HCT116 (cell line): Measurements from ENCODE around the gene HMGCS2. TPM values are rescaled to one million over a fixed set of nuclear protein-coding genes. Genes with fewer than 3 reads are reported as not detected.

ENCODE experiments used
- ATAC-seq: fragments of 200-7000 bp; cut with Tn5 transposase; 2 replicates; pipeline ENCODE4 v1.9.1; 2020; ENCODE audit warnings: mild to moderate bottlenecking, moderate library complexity
- BruUV-seq: library from RNA; stranded (reverse); fragments of 400-500 nt; replicated peaks from 2 replicates; lab custom pipeline; 2021; lab: Mats Ljungman, UMichigan
- CTCF ChIA-PET: fragments of 300-600 bp; sonication (Branson Sonifier 250); formaldehyde crosslinking; loops from one replicate; lab custom pipeline; 2021; ENCODE audit warnings: antibody characterized with exemption; lab: Charles Lee
- POLR2A ChIA-PET: fragments of 300-600, 350-600 bp; sonication (Branson Sonifier 250); formaldehyde crosslinking; loops from one replicate; lab custom pipeline; 2021; ENCODE audit warnings: antibody characterized with exemption; lab: Charles Lee
- RAD21 ChIA-PET, 2 experiments: fragments of 300-600 bp; sonication (Branson Sonifier 250); formaldehyde crosslinking; loops; one replicate each; lab custom pipeline; 2023; ENCODE audit warnings: low total read pairs in 2 of 2; ENCODE audit not compliant: uncharacterized antibody in 2 of 2, unreplicated experiment in 2 of 2, low non-redundant PET in 1 of 2; lab: Charles Lee
- DNase-seq: peaks from one replicate; pipeline ENCODE4 v3.0.0-alpha.2; 2010; ENCODE audit warnings: low read depth, low spot score
- H2AFZ ChIP-seq: fragments of 200-600 bp; shearing (Covaris generic), sonication (generic); 2 replicates; pipeline ENCODE4 v1.6.1; 2017; ENCODE audit warnings: low read depth, mixed run types, mixed read lengths, antibody characterized with exemption, low read length; ENCODE audit not compliant: poor library complexity, severe bottlenecking
- H3K27ac ChIP-seq: 2 replicates; pipeline ENCODE4 v1.5.1; 2012; ENCODE audit warnings: low read depth, low read length
- H3K27me3 ChIP-seq: fragments of 200-600 bp; sonication (generic); 2 replicates; pipeline ENCODE4 v1.6.1; 2016; ENCODE audit warnings: mixed run types, low read length, mixed read lengths; ENCODE audit not compliant: insufficient read depth
- H3K36me3 ChIP-seq, 2 experiments: fragments of 200-500 bp in 1 of 2; fragments of 200-600 bp in 1 of 2; sonication (Bioruptor generic) in 1 of 2; sonication (generic) in 1 of 2; 2 replicates each; pipeline versions ENCODE4 v1.5.1 to v1.6.1; 2014 to 2016; ENCODE audit warnings: low read length in 2 of 2, inconsistent platforms in 1 of 2, mixed read lengths in 1 of 2, mixed run types in 1 of 2; ENCODE audit not compliant: insufficient read depth in 2 of 2, control insufficient read depth in 1 of 2
- H3K4me1 ChIP-seq, 2 experiments: fragments of 200-600 bp in 1 of 2; sonication (generic) in 1 of 2; 2 replicates each; pipeline versions ENCODE4 v1.5.1 to v1.6.1; 2012 to 2017; ENCODE audit warnings: low read length in 2 of 2, inconsistent platforms in 1 of 2, mild to moderate bottlenecking in 1 of 2, mixed read lengths in 1 of 2, mixed run types in 1 of 2, moderate library complexity in 1 of 2; ENCODE audit not compliant: insufficient read depth in 2 of 2, control insufficient read depth in 1 of 2
- H3K4me2 ChIP-seq: fragments of 200-600 bp; sonication (generic); 2 replicates; pipeline ENCODE4 v1.6.1; 2017; ENCODE audit warnings: mixed run types, low read length, mixed read lengths
- H3K4me3 ChIP-seq, 2 experiments: fragments of 200-600 bp in 1 of 2; sonication (generic) in 1 of 2; replicated peaks in 1 of 2; 2 replicates each; pipeline ENCODE4 v1.5.1; 2011 to 2016; ENCODE audit warnings: low read length in 2 of 2, control low read depth in 1 of 2, low read depth in 1 of 2, mild to moderate bottlenecking in 1 of 2, mixed read lengths in 1 of 2, mixed run types in 1 of 2
- H3K79me2 ChIP-seq: fragments of 200-600 bp; sonication (generic); 2 replicates; pipeline ENCODE4 v1.6.1; 2017; ENCODE audit warnings: mild to moderate bottlenecking, mixed run types, low read length, moderate library complexity, mixed read lengths; ENCODE audit not compliant: insufficient read depth
- H3K9ac ChIP-seq: fragments of 200-600 bp; sonication (generic); 2 replicates; pipeline ENCODE4 v1.6.1; 2016; ENCODE audit warnings: low read length, mixed read lengths
- H3K9me2 ChIP-seq: fragments of 200-600 bp; sonication (generic), shearing (Covaris generic); 2 replicates; pipeline ENCODE4 v1.6.1; 2017; ENCODE audit warnings: mixed run types, mild to moderate bottlenecking, moderate library complexity; ENCODE audit not compliant: insufficient read depth
- H3K9me3 ChIP-seq, 2 experiments: fragments of 200-500 bp in 1 of 2; fragments of 200-600 bp in 1 of 2; sonication (Bioruptor generic) in 1 of 2; sonication (generic) in 1 of 2; 2 replicates each; pipeline ENCODE4 v1.6.1; 2014 to 2017; ENCODE audit warnings: low read length in 2 of 2, mixed read lengths in 2 of 2, inconsistent platforms in 1 of 2, low read depth in 1 of 2, mild to moderate bottlenecking in 1 of 2, mixed run types in 1 of 2, moderate library complexity in 1 of 2; ENCODE audit not compliant: control insufficient read depth in 1 of 2, insufficient read depth in 1 of 2
- H4K20me1 ChIP-seq: fragments of 200-600 bp; sonication (generic), shearing (Covaris generic); 2 replicates; pipeline ENCODE4 v1.6.1; 2017; ENCODE audit warnings: mixed run types, mild to moderate bottlenecking, moderate library complexity; ENCODE audit not compliant: insufficient read depth
- CBX3 ChIP-seq: IDR thresholded peaks from 2 replicates; pipeline ENCODE4 v1.6.1; 2012; ENCODE audit warnings: low read depth
- EGR1 ChIP-seq: IDR thresholded peaks from 2 replicates; pipeline ENCODE4 v1.6.1; 2012; ENCODE audit warnings: low read depth
- ELF1 ChIP-seq: IDR thresholded peaks from 2 replicates; pipeline ENCODE4 v1.6.1; 2012; ENCODE audit warnings: low read depth, borderline replicate concordance
- FOSL1 ChIP-seq: IDR thresholded peaks from 2 replicates; pipeline ENCODE4 v1.6.1; 2012; ENCODE audit warnings: low read depth
- JUND ChIP-seq: IDR thresholded peaks from 2 replicates; pipeline ENCODE4 v1.6.1; 2012
- POLR2AphosphoS5 ChIP-seq: IDR thresholded peaks from 2 replicates; pipeline ENCODE4 v1.6.1; 2011; ENCODE audit warnings: mild to moderate bottlenecking, low read depth, low read length, moderate library complexity
- REST ChIP-seq: IDR thresholded peaks from 2 replicates; pipeline ENCODE4 v1.6.1; 2012; ENCODE audit warnings: low read depth
- SRF ChIP-seq: IDR thresholded peaks from 2 replicates; pipeline ENCODE4 v1.6.1; 2012; ENCODE audit warnings: low read depth
- YY1 ChIP-seq: IDR thresholded peaks from 2 replicates; pipeline ENCODE4 v1.6.1; 2011; ENCODE audit warnings: low read length, low read depth, moderate library complexity, mild to moderate bottlenecking; ENCODE audit not compliant: insufficient replicate concordance; ENCODE audit errors: extremely low read depth
- ZFX ChIP-seq: fragments of 450-650 bp; IDR thresholded peaks from 2 replicates; pipeline ENCODE4 v1.6.1; 2017
- ZNF274 ChIP-seq: fragments of 200-500 bp; sonication (Bioruptor generic); IDR thresholded peaks from 2 replicates; pipeline ENCODE4 v1.6.1; 2014; ENCODE audit warnings: mild to moderate bottlenecking, low read depth, low read length, inconsistent platforms
- intact Hi-C: fragments of 100-400 bp; cut with micrococcal nuclease; formaldehyde crosslinking; loops from 2 replicates; pipeline ENCODE4 v1.10.0; 2022
- total RNA-seq: library from RNA; stranded (reverse); gene quantifications from one replicate; pipeline ENCODE4 v1.2.1, GENCODE V29; 2021; ENCODE audit not compliant: unreplicated experiment
- TF ChIP-seq, protein P1 (sequence below): IDR thresholded peaks from 2 replicates; pipeline ENCODE4 v1.6.1; 2011; ENCODE audit warnings: mild to moderate bottlenecking, low read length, moderate library complexity; ENCODE audit not compliant: insufficient replicate concordance; ENCODE audit errors: extremely low read depth
- TF ChIP-seq, protein P2 (sequence below): IDR thresholded peaks from 2 replicates; pipeline ENCODE4 v1.6.1; 2012

Gene HMGCS2
- total RNA-seq, 1 experiment from 2014 or later: 0.20 TPM

GRCh38 chr1:119701659-119702058 lies 67.0 kb downstream of the HMGCS2 start:
- no peak overlapping the region for H2AFZ ChIP-seq
- H3K79me2 ChIP-seq: no peaks in the 10 kb centered on the region
- H3K4me1 ChIP-seq: no peaks in the 10 kb centered on the region
- CTCF ChIA-PET: no interaction called here
- H3K27ac ChIP-seq: no peak overlapping the region
- no TSS peak for BruUV-seq
- no peak overlapping the region for H3K4me2 ChIP-seq
- no peak for DNase-seq
- no peaks in the 10 kb centered on the region for H3K36me3 ChIP-seq
- H3K9me3 ChIP-seq: peaks cover 4 to 6% of the 10 kb centered on the region in 2 experiments; a peak in 2 of 4 replicates
- TF ChIP-seq ZFX (no peak), CBX3 (no peak), POLR2AphosphoS5 (no peak), JUND (no peak), ELF1 (no peak), SRF (no peak), EGR1 (no peak), REST (no peak), FOSL1 (no peak), ZNF274 (no peak), YY1 (no peak)
- TF ChIP-seq, protein P1, sequence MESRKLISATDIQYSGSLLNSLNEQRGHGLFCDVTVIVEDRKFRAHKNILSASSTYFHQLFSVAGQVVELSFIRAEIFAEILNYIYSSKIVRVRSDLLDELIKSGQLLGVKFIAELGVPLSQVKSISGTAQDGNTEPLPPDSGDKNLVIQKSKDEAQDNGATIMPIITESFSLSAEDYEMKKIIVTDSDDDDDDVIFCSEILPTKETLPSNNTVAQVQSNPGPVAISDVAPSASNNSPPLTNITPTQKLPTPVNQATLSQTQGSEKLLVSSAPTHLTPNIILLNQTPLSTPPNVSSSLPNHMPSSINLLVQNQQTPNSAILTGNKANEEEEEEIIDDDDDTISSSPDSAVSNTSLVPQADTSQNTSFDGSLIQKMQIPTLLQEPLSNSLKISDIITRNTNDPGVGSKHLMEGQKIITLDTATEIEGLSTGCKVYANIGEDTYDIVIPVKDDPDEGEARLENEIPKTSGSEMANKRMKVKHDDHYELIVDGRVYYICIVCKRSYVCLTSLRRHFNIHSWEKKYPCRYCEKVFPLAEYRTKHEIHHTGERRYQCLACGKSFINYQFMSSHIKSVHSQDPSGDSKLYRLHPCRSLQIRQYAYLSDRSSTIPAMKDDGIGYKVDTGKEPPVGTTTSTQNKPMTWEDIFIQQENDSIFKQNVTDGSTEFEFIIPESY: no peak
- TF ChIP-seq, protein P2, sequence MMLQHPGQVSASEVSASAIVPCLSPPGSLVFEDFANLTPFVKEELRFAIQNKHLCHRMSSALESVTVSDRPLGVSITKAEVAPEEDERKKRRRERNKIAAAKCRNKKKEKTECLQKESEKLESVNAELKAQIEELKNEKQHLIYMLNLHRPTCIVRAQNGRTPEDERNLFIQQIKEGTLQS: no peak
- TF ChIP-seq, all 23 proteins: peak for 0
- Histone ChIP-seq H3K9me2 (no peaks in the 10 kb centered on the region), H4K20me1 (no peaks in the 10 kb centered on the region), H3K9ac (no peak overlapping the region), H3K27me3 (no peaks in the 10 kb centered on the region), H3K4me3 (no peak overlapping the region)
- ChIA-PET POLR2A (no interaction called here), RAD21 (no interaction called here)
- intact Hi-C loops: no loop called here
- ATAC-seq: no peak
